H1 (cell line): ENCODE results near the gene ATG7. TPM values are rescaled to one million over a fixed set of nuclear protein-coding genes. Genes with fewer than 3 reads are reported as not detected.

ENCODE experiments used
- CEBPB ChIP-seq: IDR thresholded peaks from 2 replicates; pipeline ENCODE4 v1.6.1; 2012; ENCODE audit warnings: low read depth, low read length
- CREB1 ChIP-seq: IDR thresholded peaks from 2 replicates; pipeline ENCODE4 v1.6.1; 2012; ENCODE audit warnings: inconsistent platforms
- EGR1 ChIP-seq: IDR thresholded peaks from 2 replicates; pipeline ENCODE4 v1.6.1; 2011; ENCODE audit warnings: low read depth, low read length, borderline replicate concordance
- EZH2 ChIP-seq: fragments of 200-600 bp; sonication (generic); IDR thresholded peaks from 2 replicates; pipeline ENCODE4 v1.7.1; 2012; ENCODE audit warnings: low read depth, mild to moderate bottlenecking, moderate library complexity, low read length, inconsistent platforms; ENCODE audit not compliant: severe bottlenecking
- GABPA ChIP-seq: IDR thresholded peaks from 2 replicates; pipeline ENCODE4 v1.6.1; 2011; ENCODE audit warnings: mild to moderate bottlenecking, low read length, moderate library complexity, borderline replicate concordance; ENCODE audit not compliant: insufficient read depth
- HDAC6 ChIP-seq: IDR thresholded peaks from one replicate; pipeline ENCODE4 v1.7.1; 2012; ENCODE audit warnings: low read depth, mild to moderate bottlenecking, inconsistent platforms, low read length, moderate library complexity
- POU5F1 ChIP-seq: IDR thresholded peaks from 2 replicates; pipeline ENCODE4 v1.6.1; 2011; ENCODE audit warnings: low read depth, mild to moderate bottlenecking, low read length, moderate library complexity
- RBBP5 ChIP-seq: IDR thresholded peaks from 2 replicates; pipeline ENCODE4 v1.7.1; 2012; ENCODE audit warnings: low read depth, mild to moderate bottlenecking, inconsistent platforms, low read length, moderate library complexity, borderline replicate concordance
- polyA plus RNA-seq, 7 experiments: library from polyadenylated mRNA; depleted of rRNA in 3 of 7; stranded (reverse) in 5 of 7; unstranded in 2 of 7; fragments of >200 nt in 5 of 7; fragments of 200-250 nt in 2 of 7; gene quantifications; 1 replicate in 5 of 7; 2 replicates in 1 of 7; 4 replicates in 1 of 7; pipeline versions ENCODE4 v1.2.1 to v1.2.3, GENCODE V29; 2011 to 2013; ENCODE audit warnings: missing spikeins in 2 of 7, mixed read lengths in 2 of 7
- total RNA-seq: library from RNA; stranded (reverse); fragmentation: NEBNext Ultra II Directional; extraction: Animal tissue kit (Norgen Biotek cat#: 25700); gene quantifications from 2 replicates; pipeline ENCODE4 v1.2.1, GENCODE V29; 2021
- TF ChIP-seq, protein P1 (sequence below): fragments of 300-600 bp; sonication (generic); IDR thresholded peaks from 2 replicates; pipeline ENCODE4 v1.7.1; 2012; ENCODE audit warnings: low read length, moderate library complexity, mild to moderate bottlenecking, inconsistent platforms; ENCODE audit not compliant: insufficient replicate concordance

ATG7 gene
- total and polyA plus RNA-seq, 2 of the 8 experiments (the other 6 are each of a cell fraction or from before 2014, with no cell fraction given) = 15.0 to 19.1 TPM

DNA sequence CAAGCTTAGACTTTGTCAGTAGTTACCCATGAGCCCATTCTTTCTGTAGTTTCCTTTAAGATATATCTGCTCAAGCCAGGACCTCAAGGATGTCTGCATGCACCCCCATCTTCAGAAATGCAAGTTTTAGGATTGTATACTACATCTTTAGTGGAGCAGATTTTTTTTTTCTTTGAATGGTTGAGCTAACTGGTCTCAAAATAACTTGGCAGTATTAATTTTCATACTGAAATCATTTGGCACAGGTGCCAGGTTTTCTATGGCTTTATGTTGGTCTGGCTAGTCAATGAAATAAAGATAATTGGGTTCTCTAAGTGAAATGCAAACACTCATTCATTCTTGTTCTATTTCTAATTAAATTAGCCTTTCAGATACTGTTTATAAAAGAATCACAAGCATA is 108.9 kb downstream of the ATG7 start (continued):
- TF ChIP-seq, protein P1, sequence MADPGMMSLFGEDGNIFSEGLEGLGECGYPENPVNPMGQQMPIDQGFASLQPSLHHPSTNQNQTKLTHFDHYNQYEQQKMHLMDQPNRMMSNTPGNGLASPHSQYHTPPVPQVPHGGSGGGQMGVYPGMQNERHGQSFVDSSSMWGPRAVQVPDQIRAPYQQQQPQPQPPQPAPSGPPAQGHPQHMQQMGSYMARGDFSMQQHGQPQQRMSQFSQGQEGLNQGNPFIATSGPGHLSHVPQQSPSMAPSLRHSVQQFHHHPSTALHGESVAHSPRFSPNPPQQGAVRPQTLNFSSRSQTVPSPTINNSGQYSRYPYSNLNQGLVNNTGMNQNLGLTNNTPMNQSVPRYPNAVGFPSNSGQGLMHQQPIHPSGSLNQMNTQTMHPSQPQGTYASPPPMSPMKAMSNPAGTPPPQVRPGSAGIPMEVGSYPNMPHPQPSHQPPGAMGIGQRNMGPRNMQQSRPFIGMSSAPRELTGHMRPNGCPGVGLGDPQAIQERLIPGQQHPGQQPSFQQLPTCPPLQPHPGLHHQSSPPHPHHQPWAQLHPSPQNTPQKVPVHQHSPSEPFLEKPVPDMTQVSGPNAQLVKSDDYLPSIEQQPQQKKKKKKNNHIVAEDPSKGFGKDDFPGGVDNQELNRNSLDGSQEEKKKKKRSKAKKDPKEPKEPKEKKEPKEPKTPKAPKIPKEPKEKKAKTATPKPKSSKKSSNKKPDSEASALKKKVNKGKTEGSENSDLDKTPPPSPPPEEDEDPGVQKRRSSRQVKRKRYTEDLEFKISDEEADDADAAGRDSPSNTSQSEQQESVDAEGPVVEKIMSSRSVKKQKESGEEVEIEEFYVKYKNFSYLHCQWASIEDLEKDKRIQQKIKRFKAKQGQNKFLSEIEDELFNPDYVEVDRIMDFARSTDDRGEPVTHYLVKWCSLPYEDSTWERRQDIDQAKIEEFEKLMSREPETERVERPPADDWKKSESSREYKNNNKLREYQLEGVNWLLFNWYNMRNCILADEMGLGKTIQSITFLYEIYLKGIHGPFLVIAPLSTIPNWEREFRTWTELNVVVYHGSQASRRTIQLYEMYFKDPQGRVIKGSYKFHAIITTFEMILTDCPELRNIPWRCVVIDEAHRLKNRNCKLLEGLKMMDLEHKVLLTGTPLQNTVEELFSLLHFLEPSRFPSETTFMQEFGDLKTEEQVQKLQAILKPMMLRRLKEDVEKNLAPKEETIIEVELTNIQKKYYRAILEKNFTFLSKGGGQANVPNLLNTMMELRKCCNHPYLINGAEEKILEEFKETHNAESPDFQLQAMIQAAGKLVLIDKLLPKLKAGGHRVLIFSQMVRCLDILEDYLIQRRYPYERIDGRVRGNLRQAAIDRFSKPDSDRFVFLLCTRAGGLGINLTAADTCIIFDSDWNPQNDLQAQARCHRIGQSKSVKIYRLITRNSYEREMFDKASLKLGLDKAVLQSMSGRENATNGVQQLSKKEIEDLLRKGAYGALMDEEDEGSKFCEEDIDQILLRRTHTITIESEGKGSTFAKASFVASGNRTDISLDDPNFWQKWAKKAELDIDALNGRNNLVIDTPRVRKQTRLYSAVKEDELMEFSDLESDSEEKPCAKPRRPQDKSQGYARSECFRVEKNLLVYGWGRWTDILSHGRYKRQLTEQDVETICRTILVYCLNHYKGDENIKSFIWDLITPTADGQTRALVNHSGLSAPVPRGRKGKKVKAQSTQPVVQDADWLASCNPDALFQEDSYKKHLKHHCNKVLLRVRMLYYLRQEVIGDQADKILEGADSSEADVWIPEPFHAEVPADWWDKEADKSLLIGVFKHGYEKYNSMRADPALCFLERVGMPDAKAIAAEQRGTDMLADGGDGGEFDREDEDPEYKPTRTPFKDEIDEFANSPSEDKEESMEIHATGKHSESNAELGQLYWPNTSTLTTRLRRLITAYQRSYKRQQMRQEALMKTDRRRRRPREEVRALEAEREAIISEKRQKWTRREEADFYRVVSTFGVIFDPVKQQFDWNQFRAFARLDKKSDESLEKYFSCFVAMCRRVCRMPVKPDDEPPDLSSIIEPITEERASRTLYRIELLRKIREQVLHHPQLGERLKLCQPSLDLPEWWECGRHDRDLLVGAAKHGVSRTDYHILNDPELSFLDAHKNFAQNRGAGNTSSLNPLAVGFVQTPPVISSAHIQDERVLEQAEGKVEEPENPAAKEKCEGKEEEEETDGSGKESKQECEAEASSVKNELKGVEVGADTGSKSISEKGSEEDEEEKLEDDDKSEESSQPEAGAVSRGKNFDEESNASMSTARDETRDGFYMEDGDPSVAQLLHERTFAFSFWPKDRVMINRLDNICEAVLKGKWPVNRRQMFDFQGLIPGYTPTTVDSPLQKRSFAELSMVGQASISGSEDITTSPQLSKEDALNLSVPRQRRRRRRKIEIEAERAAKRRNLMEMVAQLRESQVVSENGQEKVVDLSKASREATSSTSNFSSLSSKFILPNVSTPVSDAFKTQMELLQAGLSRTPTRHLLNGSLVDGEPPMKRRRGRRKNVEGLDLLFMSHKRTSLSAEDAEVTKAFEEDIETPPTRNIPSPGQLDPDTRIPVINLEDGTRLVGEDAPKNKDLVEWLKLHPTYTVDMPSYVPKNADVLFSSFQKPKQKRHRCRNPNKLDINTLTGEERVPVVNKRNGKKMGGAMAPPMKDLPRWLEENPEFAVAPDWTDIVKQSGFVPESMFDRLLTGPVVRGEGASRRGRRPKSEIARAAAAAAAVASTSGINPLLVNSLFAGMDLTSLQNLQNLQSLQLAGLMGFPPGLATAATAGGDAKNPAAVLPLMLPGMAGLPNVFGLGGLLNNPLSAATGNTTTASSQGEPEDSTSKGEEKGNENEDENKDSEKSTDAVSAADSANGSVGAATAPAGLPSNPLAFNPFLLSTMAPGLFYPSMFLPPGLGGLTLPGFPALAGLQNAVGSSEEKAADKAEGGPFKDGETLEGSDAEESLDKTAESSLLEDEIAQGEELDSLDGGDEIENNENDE = no peak
- TF ChIP-seq GABPA (no peak), CREB1 (no peak), HDAC6 (no peak), EGR1 (no peak), EZH2 (no peak), RBBP5 (no peak), CEBPB (no peak), POU5F1 (no peak)
